ENCODE measurements around the gene GPATCH2L.

GRCh38 chr14:76227450-76228050 is 75.8 kb downstream of the GPATCH2L start:
- TF ChIP-seq CTCF (tag by site-specific recombination; IDR thresholded peaks at IDR 0.05) (no peak), ZNF292 (tag by site-specific recombination; IDR thresholded peaks at IDR 0.05; ENCODE audit: borderline replicate concordance, low read depth) (no peak)
